Measurements from ENCODE around the gene CBLB.

- TF ChIP-seq CTCF (conservative IDR thresholded peaks at IDR 0.05) (no peak), ZFX (IDR thresholded peaks at IDR 0.05) (no peak)
Observed at GRCh38 chr3:105755121-105755886, 113.5 kb downstream of the CBLB start.

All from C4-2B (cell line).